H1 (cell line): ENCODE results near the gene CDC14B. TPM values are rescaled to one million over a fixed set of nuclear protein-coding genes. Genes with fewer than 3 reads are reported as not detected.

Source experiments
- CTCF ChIA-PET: fragments of 300-600 bp; sonication (Branson Sonifier 250); formaldehyde crosslinking; loops from one replicate; lab custom pipeline; 2021; ENCODE audit not compliant: partially characterized antibody; lab: Charles Lee
- POLR2A ChIA-PET: fragments of 300-600 bp; sonication (Branson Sonifier 250); formaldehyde crosslinking; loops from one replicate; lab custom pipeline; 2021; ENCODE audit warnings: inconsistent platforms; ENCODE audit not compliant: partially characterized antibody; lab: Charles Lee
- DNase-seq, 2 experiments: peaks; one replicate each; pipeline versions ENCODE4 v3.0.0 to v3.0.0-alpha.2; 2010 to 2022; ENCODE audit warnings: low spot score in 2 of 2, low read depth in 1 of 2, mixed read lengths in 1 of 2
- FAIRE-seq: peaks from 2 replicates; lab custom pipeline; 2011; peaks lifted over from hg19 to GRCh38; lab: Jason Lieb, UNC
- H2AFZ ChIP-seq: 2 replicates; pipeline ENCODE4 v1.8.1; 2012; ENCODE audit warnings: low read length, inconsistent platforms
- H2AK5ac ChIP-seq: 2 replicates; pipeline ENCODE4 v1.6.1; 2013; ENCODE audit warnings: low read depth, low read length
- H2BK120ac ChIP-seq: replicated peaks from 2 replicates; pipeline ENCODE3; 2013; ENCODE audit warnings: low read depth, low read length, inconsistent platforms
- H2BK12ac ChIP-seq: 2 replicates; pipeline ENCODE4 v1.6.1; 2013; ENCODE audit warnings: low read depth, low read length
- H2BK15ac ChIP-seq: 2 replicates; pipeline ENCODE4 v1.6.1; 2013; ENCODE audit warnings: low read length
- H2BK20ac ChIP-seq: 2 replicates; pipeline ENCODE4 v1.6.1; 2013; ENCODE audit warnings: low read length
- H2BK5ac ChIP-seq: 2 replicates; pipeline ENCODE4 v1.6.1; 2013; ENCODE audit warnings: low read depth, low read length
- H3K14ac ChIP-seq: 2 replicates; pipeline ENCODE4 v1.6.1; 2013; ENCODE audit warnings: inconsistent platforms; ENCODE audit not compliant: insufficient read length
- H3K18ac ChIP-seq: 2 replicates; pipeline ENCODE4 v1.6.1; 2013; ENCODE audit warnings: low read length; ENCODE audit errors: extremely low read depth
- H3K23ac ChIP-seq: 2 replicates; pipeline ENCODE4 v1.6.1; 2013; ENCODE audit warnings: inconsistent platforms; ENCODE audit not compliant: insufficient read length
- H3K23me2 ChIP-seq: 2 replicates; pipeline ENCODE4 v1.6.1; 2013; ENCODE audit warnings: low read depth, low read length
- H3K27ac ChIP-seq: 2 replicates; pipeline ENCODE4 v1.6.1; 2011; ENCODE audit warnings: low read depth, low read length, inconsistent platforms
- H3K27me3 ChIP-seq, 4 experiments: replicated peaks in 1 of 4; 1 replicate in 1 of 4; 2 replicates in 3 of 4; pipeline versions ENCODE4 v1.6.1 to v1.8.1; 2011 to 2013; ENCODE audit warnings: low read length in 3 of 4, mild to moderate bottlenecking in 3 of 4, inconsistent platforms in 2 of 4, mixed read lengths in 2 of 4, moderate library complexity in 1 of 4; ENCODE audit not compliant: control insufficient read depth in 3 of 4, insufficient read depth in 3 of 4; ENCODE audit errors: extremely low read depth in 1 of 4
- H3K36me3 ChIP-seq, 4 experiments: 2 replicates each; pipeline versions ENCODE4 v1.6.1 to v1.8.1; 2011 to 2013; ENCODE audit warnings: mild to moderate bottlenecking in 4 of 4, low read length in 3 of 4, moderate library complexity in 2 of 4, control low read depth in 1 of 4, inconsistent platforms in 1 of 4; ENCODE audit not compliant: insufficient read depth in 4 of 4, control insufficient read depth in 2 of 4
- H3K4ac ChIP-seq: replicated peaks from 2 replicates; pipeline ENCODE3; 2013; ENCODE audit warnings: low read length, low read depth, mixed read lengths, inconsistent platforms; ENCODE audit not compliant: insufficient read length
- H3K4me1 ChIP-seq, 4 experiments: replicated peaks in 1 of 4; 1 replicate in 1 of 4; 2 replicates in 3 of 4; pipeline versions ENCODE4 v1.6.1 to v1.8.1; 2011 to 2013; ENCODE audit warnings: low read length in 3 of 4, inconsistent platforms in 2 of 4, mixed read lengths in 1 of 4; ENCODE audit not compliant: insufficient read depth in 4 of 4, control insufficient read depth in 3 of 4
- H3K4me2 ChIP-seq, 2 experiments: 2 replicates each; pipeline versions ENCODE4 v1.6.1 to v1.8.1; 2011 to 2013; ENCODE audit warnings: low read depth in 2 of 2, low read length in 2 of 2, control low read depth in 1 of 2, inconsistent platforms in 1 of 2, mild to moderate bottlenecking in 1 of 2; ENCODE audit not compliant: insufficient read depth in 1 of 2
- H3K4me3 ChIP-seq, 4 experiments: fragments of 200-600, 300-600 bp in 1 of 4; sonication (generic), shearing (Covaris generic), sonication (Bioruptor Twin) in 1 of 4; 2 replicates each; pipeline versions ENCODE4 v1.5.1 to v1.8.1; 2011 to 2016; ENCODE audit warnings: low read length in 4 of 4, low read depth in 3 of 4, control low read depth in 2 of 4, inconsistent platforms in 2 of 4, mild to moderate bottlenecking in 2 of 4, mixed read lengths in 1 of 4, moderate library complexity in 1 of 4; ENCODE audit not compliant: insufficient read depth in 2 of 4; ENCODE audit errors: extremely low read depth in 1 of 4
- H3K56ac ChIP-seq: replicated peaks from 2 replicates; pipeline ENCODE3; 2013; ENCODE audit warnings: low read depth, mild to moderate bottlenecking, mixed read lengths, low read length, inconsistent platforms; ENCODE audit not compliant: insufficient read length
- H3K79me1 ChIP-seq: 2 replicates; pipeline ENCODE4 v1.6.1; 2013; ENCODE audit warnings: low read depth, low read length, control low read depth
- H3K79me2 ChIP-seq, 2 experiments: 2 replicates each; pipeline versions ENCODE4 v1.6.1 to v1.8.1; 2012 to 2013; ENCODE audit warnings: low read length in 2 of 2, mild to moderate bottlenecking in 2 of 2, inconsistent platforms in 1 of 2; ENCODE audit not compliant: insufficient read depth in 2 of 2, control insufficient read depth in 1 of 2
- H3K9ac ChIP-seq, 4 experiments: replicated peaks in 1 of 4; 1 replicate in 1 of 4; 2 replicates in 3 of 4; pipeline versions ENCODE4 v1.6.1 to v1.8.1; 2011 to 2013; ENCODE audit warnings: low read depth in 3 of 4, low read length in 3 of 4, control low read depth in 2 of 4, mild to moderate bottlenecking in 2 of 4, moderate library complexity in 2 of 4, inconsistent platforms in 1 of 4; ENCODE audit errors: extremely low read depth in 1 of 4
- H3K9me3 ChIP-seq, 2 experiments: 2 replicates each; pipeline versions ENCODE4 v1.6.1 to v1.8.1; 2012 to 2013; ENCODE audit warnings: mild to moderate bottlenecking in 2 of 2, moderate library complexity in 2 of 2, control low read depth in 1 of 2, inconsistent platforms in 1 of 2, low read depth in 1 of 2, low read length in 1 of 2, mixed read lengths in 1 of 2; ENCODE audit not compliant: insufficient read depth in 2 of 2
- H4K20me1 ChIP-seq, 2 experiments: replicated peaks in 1 of 2; 2 replicates each; pipeline versions ENCODE3 to v1.8.1; 2011 to 2013; ENCODE audit warnings: inconsistent platforms in 2 of 2, low read length in 2 of 2, mild to moderate bottlenecking in 1 of 2; ENCODE audit not compliant: insufficient read depth in 2 of 2, control insufficient read depth in 1 of 2
- H4K5ac ChIP-seq: 2 replicates; pipeline ENCODE4 v1.6.1; 2013; ENCODE audit warnings: low read length, low read depth, mixed read lengths, inconsistent platforms; ENCODE audit not compliant: insufficient read length
- H4K8ac ChIP-seq: 2 replicates; pipeline ENCODE4 v1.8.0; 2013; ENCODE audit warnings: mild to moderate bottlenecking, moderate library complexity, low read length, inconsistent platforms; ENCODE audit not compliant: insufficient read depth; ENCODE audit errors: extremely low read depth
- H4K91ac ChIP-seq: replicated peaks from 2 replicates; pipeline ENCODE3; 2013; ENCODE audit warnings: low read length, mixed read lengths, inconsistent platforms; ENCODE audit not compliant: insufficient read length
- ASH2L ChIP-seq: fragments of 200-600, 300-600 bp; sonication (generic); IDR thresholded peaks from one replicate; pipeline ENCODE4 v1.7.1; 2017; ENCODE audit warnings: low read length
- ATF3 ChIP-seq: IDR thresholded peaks from 2 replicates; pipeline ENCODE4 v1.6.1; 2011; ENCODE audit warnings: low read depth, mild to moderate bottlenecking, low read length; ENCODE audit not compliant: insufficient read depth
- BRCA1 ChIP-seq: IDR thresholded peaks from 2 replicates; pipeline ENCODE4 v1.6.1; 2012; ENCODE audit warnings: low read depth, low read length, improper control_type of control experiment
- KDM5A ChIP-seq: fragments of 200-600 bp; IDR thresholded peaks from 2 replicates; pipeline ENCODE4 v1.7.1; 2012; ENCODE audit warnings: mild to moderate bottlenecking, low read length, inconsistent platforms, mixed read lengths
- NRF1 ChIP-seq: IDR thresholded peaks from 2 replicates; pipeline ENCODE4 v1.6.1; 2011; ENCODE audit warnings: mild to moderate bottlenecking, low read depth, low read length, improper control_type of control experiment
- POLR2AphosphoS5 ChIP-seq: IDR thresholded peaks from 2 replicates; pipeline ENCODE4 v1.6.1; 2011; ENCODE audit warnings: low read depth, low read length
- SAP30 ChIP-seq: fragments of 300-600 bp; sonication (generic); IDR thresholded peaks from 2 replicates; pipeline ENCODE4 v1.7.1; 2012; ENCODE audit warnings: low read length, moderate library complexity, mild to moderate bottlenecking, inconsistent platforms; ENCODE audit not compliant: insufficient read depth, insufficient replicate concordance
- SIN3A ChIP-seq, 2 experiments: IDR thresholded peaks in 1 of 2; conservative IDR thresholded peaks in 1 of 2; 2 replicates each; pipeline ENCODE4 v1.6.1; 2011 to 2012; ENCODE audit warnings: low read length in 2 of 2, improper control_type of control experiment in 1 of 2, low read depth in 1 of 2, mild to moderate bottlenecking in 1 of 2
- SP2 ChIP-seq: IDR thresholded peaks from 2 replicates; pipeline ENCODE4 v1.6.1; 2012; ENCODE audit warnings: mild to moderate bottlenecking, low read length, inconsistent platforms
- SRF ChIP-seq: IDR thresholded peaks from 2 replicates; pipeline ENCODE4 v1.6.1; 2011; ENCODE audit warnings: mild to moderate bottlenecking, low read depth, low read length, moderate library complexity
- SUZ12 ChIP-seq: fragments of 200-600 bp; sonication (generic); IDR thresholded peaks from 2 replicates; pipeline ENCODE4 v1.6.1; 2012; ENCODE audit warnings: mild to moderate bottlenecking, inconsistent platforms, low read length, moderate library complexity, mixed read lengths
- TAF1 ChIP-seq: IDR thresholded peaks from 2 replicates; pipeline ENCODE4 v1.6.1; 2011; ENCODE audit warnings: mild to moderate bottlenecking, low read depth, low read length
- TEAD4 ChIP-seq: IDR thresholded peaks from 2 replicates; pipeline ENCODE4 v1.6.1; 2012; ENCODE audit warnings: low read depth, low read length, inconsistent platforms, mixed read lengths
- WGBS, 2 experiments: shearing (Covaris generic) in 1 of 2; methylation state at CpG; one replicate each; pipeline versions ENCODE4 v1.1.6 to v1.1.7; 2013 to 2015; ENCODE audit warnings: low lambda C conversion rate in 2 of 2, mixed read lengths in 2 of 2, inconsistent platforms in 1 of 2, low coverage in 1 of 2, missing lambda C conversion rate in 1 of 2; ENCODE audit not compliant: insufficient replicate concordance in 2 of 2, insufficient coverage in 1 of 2, insufficient read length in 1 of 2; ENCODE audit errors: extremely low coverage in 1 of 2, missing lambda C conversion rate in 1 of 2; 5-methylcytosine and 5-hydroxymethylcytosine counted together
- polyA plus RNA-seq, 7 experiments: library from polyadenylated mRNA; depleted of rRNA in 3 of 7; stranded (reverse) in 5 of 7; unstranded in 2 of 7; fragments of >200 nt in 5 of 7; fragments of 200-250 nt in 2 of 7; gene quantifications; 1 replicate in 5 of 7; 2 replicates in 1 of 7; 4 replicates in 1 of 7; pipeline versions ENCODE4 v1.2.1 to v1.2.3, GENCODE V29; 2011 to 2013; ENCODE audit warnings: missing spikeins in 2 of 7, mixed read lengths in 2 of 7
- total RNA-seq: library from RNA; stranded (reverse); fragmentation: NEBNext Ultra II Directional; extraction: Animal tissue kit (Norgen Biotek cat#: 25700); gene quantifications from 2 replicates; pipeline ENCODE4 v1.2.1, GENCODE V29; 2021

CDC14B gene
- total and polyA plus RNA-seq, 2 of the 8 experiments (the other 6 are each of a cell fraction or from before 2014, with no cell fraction given): 17.2 to 44.6 TPM

GRCh38 chr9:96508227-96508940 is 111.3 kb downstream of the CDC14B start:
- Histone ChIP-seq H3K18ac (no peak overlapping the region), H3K9ac (no peak overlapping the region), H3K14ac (no peak overlapping the region), H4K91ac (no peak overlapping the region), H3K23ac (no peak overlapping the region), H2BK120ac (no peak overlapping the region), H3K4me3 (no peak overlapping the region), H3K27me3 (no peaks in the 10 kb centered on the region), H2AFZ (no peak overlapping the region), H4K8ac (no peak overlapping the region), H3K4ac (no peak overlapping the region), H2BK5ac (no peak overlapping the region), H2BK12ac (no peak overlapping the region), H3K36me3 (peaks cover 0 to 4% (median 0%) of the 10 kb centered on the region in 4 experiments; a peak in 2 of 8 replicates), H3K56ac (no peak overlapping the region), H3K79me2 (no peaks in the 10 kb centered on the region), H3K27ac (no peak overlapping the region), H3K4me1 (peaks cover 0 to 3% (median 0%) of the 10 kb centered on the region in 4 experiments; a peak in 2 of 7 replicates), H2BK20ac (no peak overlapping the region), H4K5ac (no peak overlapping the region), H2BK15ac (no peak overlapping the region), H2AK5ac (no peak overlapping the region), H3K23me2 (no peaks in the 10 kb centered on the region), H3K4me2 (no peak overlapping the region), H4K20me1 (no peaks in the 10 kb centered on the region), H3K9me3 (no peaks in the 10 kb centered on the region), H3K79me1 (no peaks in the 10 kb centered on the region)
- CTCF ChIA-PET: interaction anchor here (1.3 kb wide), 1 partner anchor 11 kb away, joined by 3 read pairs; no protein-coding TSS in a partner anchor
- FAIRE-seq (no peak), DNase-seq (no peak)
- POLR2A ChIA-PET: interaction anchor here (1.4 kb wide), 1 partner anchor 8 kb away, joined by 3 read pairs; no protein-coding TSS in a partner anchor
- 89% methylated on average over 14 of the region's 14 CpGs; no CpG with 5 or more reads in 1 of the 2 experiments for WGBS, 2 experiments
- no peak for TF ChIP-seq ASH2L
- TF ChIP-seq SIN3A (conservative IDR thresholded peaks at IDR 0.05 in 1 of 2, IDR thresholded peaks at IDR 0.05 in 1 of 2; ENCODE audit: low read depth in 1 of 2, low read length in 2 of 2): no peak
- no peak for TF ChIP-seq NRF1
- TF ChIP-seq TAF1: no peak
- no peak for TF ChIP-seq SRF
- TF ChIP-seq SP2: no peak
- no peak for TF ChIP-seq ATF3
- TF ChIP-seq SUZ12: no peak
- TF ChIP-seq KDM5A: no peak
- TF ChIP-seq TEAD4: no peak
- TF ChIP-seq SAP30: no peak
- no peak for TF ChIP-seq BRCA1
- no peak for TF ChIP-seq POLR2AphosphoS5
